ENCODE results near the gene TRIM34.
"Not testable (repeated sequence)": the region's sequence is repeated elsewhere in the genome, so short reads cannot be mapped to it uniquely, and the experiment has no call there.

The TRIM34 gene, protein sequence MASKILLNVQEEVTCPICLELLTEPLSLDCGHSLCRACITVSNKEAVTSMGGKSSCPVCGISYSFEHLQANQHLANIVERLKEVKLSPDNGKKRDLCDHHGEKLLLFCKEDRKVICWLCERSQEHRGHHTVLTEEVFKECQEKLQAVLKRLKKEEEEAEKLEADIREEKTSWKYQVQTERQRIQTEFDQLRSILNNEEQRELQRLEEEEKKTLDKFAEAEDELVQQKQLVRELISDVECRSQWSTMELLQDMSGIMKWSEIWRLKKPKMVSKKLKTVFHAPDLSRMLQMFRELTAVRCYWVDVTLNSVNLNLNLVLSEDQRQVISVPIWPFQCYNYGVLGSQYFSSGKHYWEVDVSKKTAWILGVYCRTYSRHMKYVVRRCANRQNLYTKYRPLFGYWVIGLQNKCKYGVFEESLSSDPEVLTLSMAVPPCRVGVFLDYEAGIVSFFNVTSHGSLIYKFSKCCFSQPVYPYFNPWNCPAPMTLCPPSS

DNA sequence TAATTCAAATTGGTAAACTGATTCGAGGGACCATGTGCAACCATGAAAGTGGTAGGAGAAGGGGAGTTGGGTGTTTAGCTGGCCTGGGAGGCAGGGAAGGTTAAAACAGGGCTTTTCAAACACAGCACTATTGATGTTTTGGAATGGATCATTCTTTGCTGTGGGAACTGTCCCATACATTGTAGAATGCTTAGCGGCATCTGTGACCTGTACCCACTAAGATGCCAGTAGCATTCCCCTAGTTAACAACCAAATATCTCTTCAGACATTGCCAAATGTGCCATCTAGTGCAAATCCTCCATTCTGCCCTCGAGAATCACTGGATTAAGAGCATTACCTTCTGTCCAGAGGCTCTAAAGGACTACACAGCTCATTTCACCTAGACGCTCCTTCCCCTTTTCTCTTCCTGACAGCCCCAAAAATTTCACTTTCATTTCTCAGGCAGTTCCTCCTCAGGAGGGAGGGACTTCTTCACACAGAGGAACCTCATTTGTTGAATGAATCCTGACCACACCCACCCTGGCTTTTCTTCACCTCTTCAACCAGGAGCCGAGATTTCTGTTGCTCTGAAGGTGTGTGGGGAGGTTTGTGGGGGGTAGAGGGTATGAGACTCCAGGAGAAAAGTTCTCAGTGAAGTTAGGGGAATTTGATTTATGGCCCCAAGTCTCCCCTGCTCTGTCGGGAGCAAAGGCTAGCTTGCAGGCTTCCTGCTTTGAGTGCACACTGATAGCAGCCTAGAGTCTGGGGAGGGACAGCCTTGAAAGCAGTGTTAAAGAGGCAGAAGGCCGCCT, at the start of gene TRIM34:
Gene TRIM34, plus strand, starts transcription at position 513 of the 791 bp plus-strand sequence. CDS start 7,331 bp downstream, outside the sequence.
- peak; percentile 91 to 95 for DNase-seq

DNA sequence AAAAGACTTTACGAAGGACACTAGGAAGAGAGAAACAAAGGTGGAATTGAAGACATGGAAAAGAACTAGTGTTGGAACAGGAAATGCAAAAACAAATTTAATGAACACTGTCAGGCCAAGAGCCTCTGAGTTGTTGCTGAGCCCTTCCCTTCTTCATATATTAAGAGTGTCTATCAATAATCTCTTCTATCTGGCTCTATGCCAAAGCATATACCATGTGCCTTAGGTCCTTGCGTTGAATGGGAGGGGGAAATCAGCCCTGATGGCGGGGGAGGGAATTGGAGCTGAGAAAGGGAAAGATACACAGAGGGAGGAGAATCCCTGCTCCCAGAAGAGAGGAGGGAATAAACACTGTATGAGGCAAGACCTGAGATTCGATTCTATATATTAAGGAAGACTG, 49.6 kb upstream of the TRIM34 start:
- no peak for DNase-seq

DNA sequence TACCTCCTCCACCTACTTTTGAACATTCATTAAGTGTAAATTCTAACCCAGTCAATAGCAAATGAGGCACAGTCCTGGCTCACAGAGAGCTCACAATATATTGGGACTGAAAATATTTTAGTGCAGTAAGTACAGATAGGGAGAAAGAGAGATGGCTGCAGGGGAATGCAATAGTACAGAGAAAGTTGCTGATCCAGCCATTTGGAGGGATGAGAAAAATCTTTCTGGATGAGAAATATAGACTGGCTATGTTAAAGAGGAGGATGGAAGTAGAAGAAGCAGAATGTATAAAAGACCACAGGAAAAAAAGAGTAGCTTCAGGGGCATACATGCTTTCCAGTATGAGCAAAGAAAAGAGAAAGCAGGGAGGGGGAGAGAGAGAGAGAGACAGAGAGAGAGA, 47.7 kb upstream of the TRIM34 start:
- no peak for DNase-seq

DNA sequence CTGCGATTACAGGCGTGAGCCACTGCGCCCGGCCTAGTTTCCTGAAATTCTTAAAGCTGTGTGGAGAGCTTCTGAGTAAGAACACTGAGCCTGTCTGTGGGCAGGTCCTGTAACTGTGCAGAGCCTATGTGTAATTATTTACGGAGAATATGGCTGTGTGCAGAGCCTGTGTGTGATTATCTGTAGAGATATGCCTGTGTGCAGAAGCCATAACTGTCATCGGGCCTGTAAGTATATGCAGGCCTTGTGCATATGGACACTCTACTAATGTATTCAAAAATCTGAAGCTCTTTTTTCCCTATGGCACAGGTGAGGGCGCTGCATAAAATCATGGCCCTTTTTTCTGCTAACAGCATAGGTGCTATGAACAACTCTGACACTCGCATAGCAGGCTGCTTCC, 44.2 kb upstream of the TRIM34 start, which contains the start of gene OR52B6:
Gene OR52B6, plus strand, starts transcription at position 301 of the 400 bp plus-strand sequence. Its CDS starts 0 bp downstream, at position 301.
- DNase-seq: no peak

DNA sequence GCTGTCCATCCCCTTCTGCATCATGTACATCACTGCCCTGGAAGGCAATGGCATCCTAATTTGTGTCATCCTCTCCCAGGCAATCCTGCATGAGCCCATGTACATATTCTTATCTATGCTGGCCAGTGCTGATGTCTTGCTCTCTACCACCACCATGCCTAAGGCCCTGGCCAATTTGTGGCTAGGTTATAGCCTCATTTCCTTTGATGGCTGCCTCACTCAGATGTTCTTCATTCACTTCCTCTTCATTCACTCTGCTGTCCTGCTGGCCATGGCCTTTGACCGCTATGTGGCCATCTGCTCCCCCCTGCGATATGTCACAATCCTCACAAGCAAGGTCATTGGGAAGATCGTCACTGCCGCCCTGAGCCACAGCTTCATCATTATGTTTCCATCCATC, 43.8 kb upstream of the TRIM34 start:
- DNase-seq: no peak

DNA sequence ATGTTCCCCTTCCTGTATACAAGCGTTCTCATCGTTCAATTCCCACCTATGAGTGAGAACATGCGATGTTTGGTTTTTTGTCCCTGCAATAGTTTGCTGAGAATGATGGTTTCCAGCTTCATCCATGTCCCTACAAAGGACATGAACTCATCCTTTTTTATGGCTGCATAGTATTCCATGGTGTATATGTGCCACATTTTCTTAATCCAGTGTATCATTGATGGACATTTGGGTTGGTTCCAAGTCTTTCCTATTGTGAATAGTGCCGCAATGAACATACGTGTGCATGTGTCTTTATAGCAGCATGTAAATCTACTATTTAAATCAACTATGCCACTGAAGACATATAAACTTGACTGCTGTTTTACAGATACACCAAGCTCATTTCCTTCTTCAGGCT, 40.3 kb upstream of the TRIM34 start:
- DNase-seq: not testable (repeated sequence)

DNA sequence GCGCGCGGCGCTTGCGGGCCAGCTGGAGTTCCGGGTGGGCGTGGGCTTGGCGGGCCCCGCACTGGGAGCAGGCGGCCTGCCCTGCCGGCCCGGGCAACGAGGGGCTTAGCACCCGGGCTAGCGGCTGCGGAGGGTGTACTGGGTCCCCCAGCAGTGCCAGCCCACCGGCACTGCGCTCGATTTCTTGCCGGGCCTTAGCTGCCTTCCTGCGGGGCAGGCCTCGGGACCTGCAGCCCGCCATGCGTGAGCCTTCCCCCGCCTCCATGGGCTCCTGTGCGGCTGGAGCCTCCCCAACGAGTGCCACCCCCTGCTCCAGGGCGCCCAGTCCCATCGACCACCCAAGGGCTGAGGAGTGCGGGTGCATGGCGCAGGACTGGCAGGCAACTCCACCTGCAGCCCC, 34.9 kb upstream of the TRIM34 start:
- not testable (repeated sequence) for DNase-seq

DNA sequence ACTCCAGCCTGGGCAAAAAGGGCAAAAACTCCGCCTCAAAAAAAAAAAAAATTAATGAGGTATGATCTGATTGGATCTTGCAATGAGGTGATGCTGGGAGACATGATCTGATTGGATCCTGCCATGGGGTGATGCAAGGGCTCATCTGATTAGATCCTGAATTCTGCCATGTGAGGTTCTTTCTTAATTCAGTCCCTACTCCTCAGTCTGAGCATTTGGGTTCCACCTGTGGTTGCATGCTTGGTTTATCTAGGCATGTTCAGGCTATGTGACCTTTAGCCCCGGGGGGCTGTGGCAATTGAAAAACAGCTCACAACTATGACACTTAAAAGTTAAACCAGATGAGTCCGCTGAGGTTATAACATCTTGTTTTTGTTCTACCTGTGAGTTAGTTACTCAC, 33.2 kb upstream of the TRIM34 start:
- DNase-seq: no peak

DNA sequence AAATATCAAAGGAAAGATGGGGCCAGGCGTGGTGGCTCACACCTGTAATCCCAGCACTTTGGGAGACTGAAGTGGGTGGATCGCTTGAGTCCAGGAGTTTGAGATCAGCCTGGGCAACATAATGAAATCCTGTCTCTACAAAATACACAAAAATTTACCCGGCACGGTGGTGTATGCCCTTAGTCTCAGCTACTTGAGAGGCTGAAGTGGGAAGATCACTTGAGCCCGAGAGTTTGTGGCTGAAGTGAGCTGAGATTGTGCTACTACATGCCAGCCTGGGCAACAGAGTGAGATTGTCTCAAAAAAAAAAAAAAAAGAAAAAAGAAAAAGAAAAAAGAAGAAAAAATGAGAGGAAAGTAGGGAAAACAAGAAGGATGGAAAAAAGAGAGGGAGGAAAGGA, 32.2 kb upstream of the TRIM34 start:
- DNase-seq: no peak

DNA sequence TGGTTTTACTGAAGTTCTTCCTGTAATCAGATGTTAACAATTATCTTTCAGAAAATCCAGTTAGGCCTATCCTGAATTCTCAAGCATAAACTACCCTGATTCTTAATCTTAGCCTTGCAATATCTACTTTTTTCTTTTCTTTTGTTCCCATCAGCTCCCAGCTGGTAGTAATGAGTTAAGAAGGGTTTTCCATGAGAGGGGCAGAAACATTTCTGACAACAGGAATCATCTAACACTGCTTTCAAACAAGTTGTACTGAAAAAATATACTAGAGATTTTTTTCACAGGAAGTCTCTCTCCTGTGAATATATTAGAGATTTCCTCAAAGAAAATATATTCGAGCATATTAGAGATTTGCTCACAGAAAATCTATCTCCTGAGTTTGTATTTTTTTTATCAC, 31.7 kb upstream of the TRIM34 start:
- DNase-seq: no peak

DNA sequence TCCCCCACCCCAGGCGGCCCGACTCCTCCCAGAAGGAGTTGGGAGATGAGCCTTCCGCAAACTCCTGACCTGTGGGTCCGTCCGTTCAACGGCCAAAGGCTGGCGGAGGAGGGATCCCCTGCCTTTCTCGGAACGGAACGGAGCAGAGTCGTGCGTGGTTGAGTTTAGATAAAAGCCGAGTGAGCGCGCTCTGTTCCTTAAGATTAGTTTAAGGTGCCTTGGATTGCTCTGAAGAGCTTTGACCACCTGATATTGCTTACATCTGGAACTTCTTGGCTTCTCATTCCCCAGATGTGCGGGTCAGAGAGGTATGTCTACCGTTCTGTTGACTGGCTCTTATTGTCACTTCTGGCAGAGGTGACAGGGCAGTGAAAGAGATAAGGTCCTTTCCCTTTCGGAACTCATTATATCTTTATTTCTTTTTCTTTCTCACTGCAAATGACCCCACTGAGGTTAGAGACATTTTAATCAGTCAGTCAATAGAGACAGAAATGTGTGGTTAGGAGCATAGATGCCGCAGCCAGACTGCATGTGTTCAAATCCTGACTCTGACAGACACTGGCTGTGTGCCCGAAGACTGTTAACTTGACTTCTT, 28.1 kb upstream of the TRIM34 start, which contains the start of gene TRIM6:
Gene TRIM6, plus strand, starts transcription at position 31 of the 595 bp plus-strand sequence. Its CDS starts 261 bp downstream, at position 292.
- DNase-seq: peak in 1 of 2 donors; percentile 16

DNA sequence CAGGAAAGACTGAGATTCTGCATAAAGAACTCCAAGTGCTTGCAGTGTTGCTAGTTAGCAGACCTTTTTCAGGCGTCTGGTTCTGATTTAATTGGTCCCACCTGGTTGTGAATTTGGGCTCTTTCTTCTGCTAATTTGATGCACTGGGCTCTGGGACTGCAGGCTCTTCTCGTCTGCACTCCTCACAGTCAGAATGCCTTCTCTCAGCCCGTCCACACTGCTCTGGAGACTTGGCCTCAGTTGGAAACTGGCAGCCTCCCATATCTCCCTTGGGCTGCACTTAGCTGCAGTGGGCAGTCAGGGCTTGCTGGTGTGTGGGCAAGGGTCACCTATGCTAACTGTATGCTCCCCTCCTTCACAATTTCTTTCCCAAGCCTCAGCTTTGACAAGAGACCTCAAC, 26.8 kb upstream of the TRIM34 start:
- no peak for DNase-seq

DNA sequence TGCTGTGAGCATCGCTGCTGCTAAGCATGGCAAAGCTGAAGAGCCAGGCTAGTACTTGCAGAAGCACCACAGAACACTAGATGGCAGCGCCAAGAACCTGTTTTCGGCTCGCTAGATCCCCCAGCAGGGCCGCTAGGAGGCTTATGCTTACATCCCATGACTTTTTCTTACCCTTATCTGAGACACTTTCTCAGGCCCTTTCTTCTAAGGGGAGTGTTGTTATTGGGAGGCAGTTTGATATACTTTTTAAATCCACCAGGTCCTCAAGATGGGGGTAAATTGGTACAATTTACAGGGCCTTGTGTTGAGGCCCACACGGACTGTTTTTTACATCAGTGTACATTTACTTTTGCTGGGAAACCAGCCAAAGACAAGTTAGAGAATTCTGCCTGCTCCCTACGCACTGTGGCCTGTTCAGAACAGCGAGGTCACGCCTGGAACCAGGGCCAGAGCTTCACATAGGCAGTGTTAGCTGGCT, 24.4 kb upstream of the TRIM34 start:
- peak; percentile 66 to 71 for DNase-seq

DNA sequence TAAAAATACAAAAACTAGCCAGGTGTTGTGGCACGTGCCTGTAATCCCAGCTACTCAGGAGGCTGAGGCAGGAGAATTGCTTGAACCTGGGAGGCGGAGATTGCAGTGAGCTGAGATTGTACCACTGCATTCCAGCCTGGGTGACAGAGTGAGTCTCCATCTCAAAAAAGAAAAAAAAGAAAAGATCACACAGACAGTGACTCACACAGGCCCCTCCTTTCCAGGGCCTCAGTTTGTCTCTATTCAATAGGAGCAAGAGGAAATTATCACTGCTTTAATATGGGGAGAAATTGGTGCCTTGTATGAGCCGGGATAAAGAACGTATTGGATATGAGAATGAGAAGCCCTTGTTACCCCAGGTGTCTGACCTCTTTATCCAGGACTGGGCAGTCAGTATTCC, 22.0 kb upstream of the TRIM34 start:
- DNase-seq: not testable (repeated sequence)

DNA sequence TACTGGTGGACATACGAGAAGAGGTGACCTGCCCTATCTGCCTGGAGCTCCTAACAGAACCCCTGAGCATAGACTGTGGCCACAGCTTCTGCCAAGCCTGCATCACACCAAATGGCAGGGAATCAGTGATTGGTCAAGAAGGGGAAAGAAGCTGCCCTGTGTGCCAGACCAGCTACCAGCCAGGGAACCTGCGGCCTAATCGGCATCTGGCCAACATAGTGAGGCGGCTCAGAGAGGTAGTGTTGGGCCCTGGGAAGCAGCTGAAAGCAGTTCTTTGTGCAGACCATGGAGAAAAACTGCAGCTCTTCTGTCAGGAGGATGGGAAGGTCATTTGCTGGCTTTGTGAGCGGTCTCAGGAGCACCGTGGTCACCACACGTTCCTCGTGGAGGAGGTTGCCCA, 21.5 kb upstream of the TRIM34 start:
- DNase-seq: no peak

DNA sequence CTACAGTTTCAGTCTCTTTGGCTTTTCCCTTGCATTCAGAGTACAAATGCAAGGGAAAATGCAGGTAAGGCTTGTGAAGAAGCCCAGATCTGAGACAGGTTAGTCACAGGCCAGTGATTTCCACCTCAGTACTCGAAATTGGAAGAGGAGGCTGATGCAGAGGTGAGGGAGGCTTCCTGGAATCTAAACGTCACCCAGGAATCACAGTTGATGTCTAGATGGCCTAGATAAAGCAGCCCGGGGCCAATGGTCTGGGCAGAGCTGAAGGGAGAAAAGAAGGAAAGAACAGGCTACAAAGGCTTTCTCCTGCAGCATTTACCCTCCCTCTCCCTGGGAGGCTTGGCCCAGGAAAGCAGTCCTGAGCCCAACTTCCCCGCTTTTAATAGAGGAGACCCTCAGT, 19.9 kb upstream of the TRIM34 start:
- DNase-seq: no peak

DNA sequence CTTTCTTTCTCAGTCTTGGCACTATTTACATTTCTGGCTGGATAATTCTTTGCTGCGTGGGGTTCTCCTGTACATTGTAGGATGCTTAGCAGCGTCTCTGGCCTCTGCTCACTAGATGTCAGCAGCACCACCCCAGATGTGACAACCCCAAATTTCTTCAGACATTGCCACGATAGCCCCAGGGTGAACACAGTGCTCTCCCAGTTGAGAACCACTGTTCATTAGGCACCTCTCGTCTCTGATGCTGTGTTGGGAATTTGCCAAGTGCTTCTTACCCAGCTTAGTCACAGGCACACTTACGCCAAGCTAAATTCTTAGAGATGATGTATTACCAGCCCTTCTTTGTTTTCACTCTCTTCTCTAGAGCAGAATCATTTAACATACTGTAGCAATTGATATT, 19.0 kb upstream of the TRIM34 start:
- no peak for DNase-seq

DNA sequence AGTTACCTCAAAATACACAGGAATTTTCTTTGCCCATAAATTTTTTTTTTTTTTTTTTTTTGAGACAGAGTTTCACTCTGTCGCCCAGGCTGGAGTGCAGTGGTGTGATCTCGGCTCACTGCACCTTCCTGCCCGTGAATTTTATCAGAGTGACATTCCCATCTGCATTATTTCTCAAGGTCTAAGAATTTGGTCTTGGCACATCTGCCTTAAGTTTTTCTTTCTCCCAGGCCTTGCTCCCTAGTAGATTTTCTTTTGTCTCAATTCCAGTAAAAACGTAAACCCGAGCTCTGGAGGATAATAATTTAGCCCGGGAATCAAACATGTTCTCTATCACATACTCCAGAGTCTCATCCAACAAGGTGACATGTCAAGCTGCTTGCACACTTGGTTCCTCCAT, 16.0 kb upstream of the TRIM34 start:
- DNase-seq: no peak

DNA sequence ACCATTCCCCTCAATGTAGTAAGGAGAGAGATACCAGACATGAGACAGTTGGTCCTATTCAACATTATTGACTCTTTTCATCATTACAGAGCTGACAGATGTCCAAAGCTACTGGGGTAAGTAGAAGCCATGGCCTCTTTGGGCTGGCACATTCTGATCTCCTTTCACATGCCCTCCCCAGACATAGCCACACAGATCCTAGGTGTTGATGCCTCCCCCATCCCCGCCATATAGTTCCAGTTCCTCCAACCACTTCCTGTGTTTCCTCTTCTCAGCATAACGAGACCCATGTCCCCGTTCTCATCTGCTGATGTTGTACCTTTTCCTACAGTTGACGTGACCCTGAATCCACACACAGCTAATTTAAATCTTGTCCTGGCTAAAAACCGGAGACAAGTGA, 14.4 kb upstream of the TRIM34 start:
- DNase-seq: no peak

DNA sequence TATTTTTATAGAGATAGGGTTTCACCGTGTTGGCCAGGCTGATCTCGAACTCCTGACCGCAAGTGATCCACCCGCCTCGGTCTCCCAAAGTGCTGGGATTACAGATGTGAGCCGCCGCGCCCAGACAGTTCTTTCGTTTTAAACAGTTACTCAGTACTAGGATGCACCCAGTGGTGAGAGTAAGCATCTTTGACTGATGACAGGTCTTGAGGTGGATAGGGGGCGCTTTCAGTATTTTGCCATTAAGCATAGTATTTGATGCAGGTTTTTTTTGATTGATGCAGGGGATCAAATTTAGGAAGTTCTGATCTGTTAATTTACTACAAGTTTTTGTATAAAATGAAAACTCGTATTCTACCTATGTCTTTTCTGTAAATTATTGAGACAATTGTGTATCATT, 13.2 kb upstream of the TRIM34 start:
- no peak for DNase-seq

DNA sequence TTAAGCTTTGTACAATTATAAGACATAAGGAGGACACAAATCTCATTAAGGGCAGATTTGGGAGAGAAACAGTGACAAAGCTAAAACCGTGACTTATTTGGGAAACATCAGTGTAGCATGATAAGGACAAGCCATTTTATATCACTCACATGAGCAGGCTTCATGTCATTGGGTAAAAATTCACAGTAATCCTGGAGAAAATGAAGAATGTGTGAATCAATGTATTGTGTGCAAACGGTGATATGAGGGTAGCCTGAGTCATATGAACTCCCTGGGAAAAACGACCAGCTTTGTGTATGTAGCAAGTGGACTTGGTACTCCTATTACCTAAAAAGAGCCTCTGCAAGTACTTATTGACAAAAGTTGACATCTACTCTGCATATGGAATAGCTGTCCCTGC, 6.0 kb upstream of the TRIM34 start:
- DNase-seq: no peak

DNA sequence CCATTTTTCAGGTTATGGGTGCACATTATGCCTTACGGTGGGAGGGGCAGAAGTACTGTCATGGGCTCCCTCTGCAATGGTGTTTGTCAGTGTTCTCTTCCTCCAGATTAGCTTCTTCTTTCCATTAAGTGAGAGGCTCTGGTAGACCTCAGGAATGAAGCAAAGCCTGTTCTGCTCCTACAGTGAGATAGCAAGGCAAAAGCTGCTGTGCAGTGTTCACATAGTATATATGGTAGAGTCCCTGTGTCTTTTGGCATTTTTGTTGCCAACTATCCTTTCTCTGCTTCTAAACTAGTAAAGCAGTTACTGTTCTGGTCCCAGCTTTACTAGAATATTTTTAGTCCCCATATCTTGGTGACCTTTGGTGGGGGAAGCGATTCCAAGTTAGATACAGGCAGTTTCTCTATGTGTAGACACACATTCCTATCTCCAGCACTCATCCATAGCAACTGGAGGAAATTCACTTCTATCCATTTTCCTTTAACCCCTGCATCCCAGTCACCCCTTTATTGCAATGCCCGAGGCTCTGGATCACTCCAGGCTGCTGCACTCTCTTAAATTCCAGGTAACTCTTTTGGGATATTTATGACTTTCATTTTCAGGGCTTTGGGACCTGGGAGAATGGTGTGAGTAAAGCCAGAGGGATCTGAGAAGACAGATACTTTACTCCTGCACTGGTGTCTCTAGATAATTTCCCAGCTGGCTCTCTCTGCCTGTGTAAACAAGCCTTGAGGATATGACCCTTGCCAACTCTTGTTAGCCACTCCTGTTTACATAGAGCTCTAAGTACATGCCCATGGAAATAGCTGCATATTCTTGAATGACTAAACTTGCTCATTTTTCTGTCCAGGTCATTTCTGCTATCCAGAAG, 3.9 kb upstream of the TRIM34 start:
- DNase-seq: no peak
